Stomach (tissue), 9 donors: Measurements from ENCODE around the gene MADCAM1. TPM values are rescaled to one million over a fixed set of nuclear protein-coding genes. Genes with fewer than 3 reads are reported as not detected.
A peak's percentile ranks its signal among the peaks of the same experiment; 100 is the strongest.

Experiments
- DNase-seq, 2 donors: peaks; one replicate each; pipeline versions ENCODE4 v3.0.0 to v3.0.0-alpha.2; 2013 to 2019
- H3K27ac ChIP-seq, 5 donors: fragments of 200-600 bp in 4 of 5; sonication (generic) in 4 of 5; one replicate each; pipeline ENCODE4 v1.5.1; 2013 to 2019; ENCODE audit warnings: mild to moderate bottlenecking in 1 of 5, moderate library complexity in 1 of 5
- H3K27me3 ChIP-seq, 3 donors: fragments of 200-600 bp; sonication (generic); one replicate each; pipeline ENCODE4 v1.5.1; 2017 to 2019; ENCODE audit warnings: mixed run types in 1 of 3
- H3K36me3 ChIP-seq, 4 donors: fragments of 200-600 bp; sonication (generic); 1 replicate in 3 of 4; 2 replicates in 1 of 4; pipeline ENCODE4 v1.5.1; 2016 to 2019
- H3K4me1 ChIP-seq, 4 donors: fragments of 200-600 bp; sonication (generic); one replicate each; pipeline ENCODE4 v1.5.1; 2016 to 2019
- H3K4me3 ChIP-seq, 4 donors: fragments of 200-600 bp; sonication (generic) in 3 of 4; one replicate each; pipeline ENCODE4 v1.5.1; 2016 to 2019; ENCODE audit warnings: mild to moderate bottlenecking in 1 of 4
- H3K9me3 ChIP-seq, 4 donors: fragments of 200-600 bp; sonication (generic); one replicate each; pipeline ENCODE4 v1.5.1; 2016 to 2019
- EP300 ChIP-seq: sonication (generic); formaldehyde crosslinking; IDR thresholded peaks from one replicate; pipeline ENCODE4 v1.6.1; 2017; ENCODE audit warnings: antibody characterized with exemption
- POLR2A ChIP-seq, 4 donors: fragments of 450-650 bp; IDR thresholded peaks; one replicate each; pipeline ENCODE4 v1.6.1; 2016; ENCODE audit warnings: antibody characterized with exemption in 4 of 4, control low read depth in 2 of 4, mild to moderate bottlenecking in 1 of 4, moderate library complexity in 1 of 4
- POLR2AphosphoS5 ChIP-seq, 3 donors: sonication (generic); formaldehyde crosslinking; IDR thresholded peaks; one replicate each; pipeline ENCODE4 v1.6.1; 2016; ENCODE audit warnings: antibody characterized with exemption in 3 of 3
- WGBS, 5 donors: extraction: QIAGEN DNeasy Blood & Tissue Kit in 3 of 5; methylation state at CpG; one replicate each; pipeline versions ENCODE4 v1.1.5 to v1.1.7; 2013 to 2018; 5-methylcytosine and 5-hydroxymethylcytosine counted together
- intact Hi-C: fragments of 100-400 bp; cut with DNase I; formaldehyde crosslinking; loops from one replicate; pipeline ENCODE4 v1.15.1; 2023; ENCODE audit warnings: low total_unique reads
- polyA plus RNA-seq, 3 donors: library from polyadenylated mRNA; stranded (reverse); fragments of 200-250 nt; gene quantifications; one replicate each; pipeline ENCODE4 v1.2.3, GENCODE V29; 2013
- total RNA-seq, 5 donors: library from RNA; depleted of rRNA; stranded (reverse); fragments of >200 nt; gene quantifications; one replicate each; pipeline versions ENCODE4 v1.1.0 to v1.2.3, GENCODE V29; 2014 to 2016
- TF ChIP-seq, protein P1 (sequence below), 7 experiments: fragments of 450-650 bp in 4 of 7; fragments of 200-600 bp in 3 of 7; sonication (generic) in 3 of 7; IDR thresholded peaks; one replicate each; pipeline ENCODE4 v1.5.1; 2016 to 2019; ENCODE audit warnings: antibody characterized with exemption in 7 of 7, control low read depth in 2 of 7, mild to moderate bottlenecking in 1 of 7
- donor health status: healthy with polysubstance abuse.
- donor health status: Bipolar disorder and iron deficiency.
- donor health status: healthy.

The MADCAM1 gene
- total and polyA plus RNA-seq, 8 donors = 0.45 to 11.9 (median 2.3) TPM; not detected in 1

DNA sequence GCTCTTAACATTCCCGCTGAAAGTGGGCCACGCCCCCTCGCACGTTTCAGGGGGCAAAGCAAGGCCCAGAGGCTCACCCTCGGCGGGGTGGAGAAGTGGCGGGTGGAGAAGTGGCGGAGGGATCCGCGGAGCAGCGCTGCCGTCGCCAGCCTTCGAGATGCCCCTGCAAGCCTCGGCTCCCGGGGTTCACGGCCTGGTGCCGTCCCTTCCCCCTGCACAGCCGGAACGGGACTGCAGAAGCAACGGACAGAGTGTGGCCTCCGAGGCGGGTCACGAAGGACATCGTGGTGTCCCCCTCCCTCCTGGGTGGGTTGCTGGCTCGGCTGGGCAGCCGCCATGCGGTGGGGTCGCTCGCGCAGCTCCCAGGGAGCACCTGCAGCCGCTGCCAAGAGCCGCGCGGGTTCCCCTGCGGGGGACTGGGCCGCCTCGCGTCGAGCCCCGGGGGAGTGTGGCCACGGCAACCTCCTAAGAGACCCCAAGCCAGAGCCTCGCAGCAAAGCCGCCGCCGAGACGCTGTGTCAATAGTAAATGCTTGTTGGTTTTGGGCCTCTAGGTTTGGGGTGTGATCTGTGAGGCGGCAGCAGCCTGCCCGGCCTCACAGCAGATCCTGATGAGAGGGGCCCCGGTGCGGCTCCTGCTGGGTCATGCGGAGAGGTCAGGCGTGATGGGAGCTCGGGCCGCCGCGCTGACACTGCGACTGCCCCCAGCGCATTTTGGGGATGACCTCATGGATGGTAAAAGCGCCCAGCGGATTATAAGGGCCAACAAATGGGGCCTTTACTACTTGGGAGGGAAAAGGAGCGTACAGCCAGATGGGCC lies 16.5 kb downstream of the MADCAM1 start:
- H3K27me3 ChIP-seq = no peaks in the 10 kb centered on the region
- WGBS, 5 donors = 31 to 61% (median 39%) methylated on average over 16 to 62 of the region's 62 CpGs
- intact Hi-C loops = no loop called here
- H3K36me3 ChIP-seq = peaks cover 0 to 11% (median 6%) of the 10 kb centered on the region in 4 donors
- no peak overlapping the region for H3K4me3 ChIP-seq
- H3K4me1 ChIP-seq = peaks cover 11 to 41% (median 32%) of the 10 kb centered on the region in 4 donors
- TF ChIP-seq, protein P1, sequence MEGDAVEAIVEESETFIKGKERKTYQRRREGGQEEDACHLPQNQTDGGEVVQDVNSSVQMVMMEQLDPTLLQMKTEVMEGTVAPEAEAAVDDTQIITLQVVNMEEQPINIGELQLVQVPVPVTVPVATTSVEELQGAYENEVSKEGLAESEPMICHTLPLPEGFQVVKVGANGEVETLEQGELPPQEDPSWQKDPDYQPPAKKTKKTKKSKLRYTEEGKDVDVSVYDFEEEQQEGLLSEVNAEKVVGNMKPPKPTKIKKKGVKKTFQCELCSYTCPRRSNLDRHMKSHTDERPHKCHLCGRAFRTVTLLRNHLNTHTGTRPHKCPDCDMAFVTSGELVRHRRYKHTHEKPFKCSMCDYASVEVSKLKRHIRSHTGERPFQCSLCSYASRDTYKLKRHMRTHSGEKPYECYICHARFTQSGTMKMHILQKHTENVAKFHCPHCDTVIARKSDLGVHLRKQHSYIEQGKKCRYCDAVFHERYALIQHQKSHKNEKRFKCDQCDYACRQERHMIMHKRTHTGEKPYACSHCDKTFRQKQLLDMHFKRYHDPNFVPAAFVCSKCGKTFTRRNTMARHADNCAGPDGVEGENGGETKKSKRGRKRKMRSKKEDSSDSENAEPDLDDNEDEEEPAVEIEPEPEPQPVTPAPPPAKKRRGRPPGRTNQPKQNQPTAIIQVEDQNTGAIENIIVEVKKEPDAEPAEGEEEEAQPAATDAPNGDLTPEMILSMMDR (IDR thresholded peaks at IDR 0.05) = no peak
- no peak for TF ChIP-seq POLR2AphosphoS5 (IDR thresholded peaks at IDR 0.05)
- TF ChIP-seq POLR2A (IDR thresholded peaks at IDR 0.05) = no peak
- TF ChIP-seq EP300 = no peak
- no peaks in the 10 kb centered on the region for H3K9me3 ChIP-seq
- peak in 1 of 2 donors; percentile 64 for DNase-seq
- peak overlapping the region in 1 of 5 donors; percentile 23 for H3K27ac ChIP-seq

DNA sequence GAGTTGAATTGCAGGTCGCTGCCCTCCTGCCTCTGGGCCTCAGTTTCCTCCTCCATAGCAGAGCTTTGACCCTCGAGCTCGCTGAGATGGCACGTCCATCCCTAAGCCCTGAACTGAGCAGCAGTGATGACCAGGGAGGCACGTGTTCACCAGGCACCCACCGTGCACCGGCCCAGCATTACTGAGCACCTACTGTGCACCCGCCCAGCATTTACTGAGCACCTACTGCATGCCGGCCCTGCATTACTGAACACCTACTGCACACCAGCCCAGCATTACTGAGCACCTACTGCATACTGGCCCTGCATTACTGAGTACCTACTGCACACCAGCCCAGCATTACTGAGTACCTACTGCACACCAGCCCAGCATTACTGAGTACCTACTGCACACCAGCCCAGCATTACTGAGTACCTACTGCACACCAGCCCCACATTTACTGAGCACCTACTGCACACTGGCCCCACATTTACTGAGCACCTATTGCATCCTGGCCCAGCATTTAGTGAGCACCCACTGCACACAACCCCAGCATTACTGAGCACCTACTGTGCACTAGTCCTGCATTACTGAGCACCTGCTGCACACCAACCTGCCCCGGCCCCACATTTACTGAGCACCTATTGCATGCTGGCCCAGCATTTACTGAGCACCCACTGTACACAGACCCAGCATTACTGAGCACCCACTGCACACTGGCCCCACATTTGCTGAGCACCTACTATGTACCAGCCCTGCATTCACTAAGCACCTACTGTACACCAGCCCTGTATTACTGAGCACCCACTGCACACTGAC lies 17.3 kb downstream of the MADCAM1 start:
- Histone ChIP-seq H3K4me3 (no peak overlapping the region), H3K4me1 (peaks cover 3 to 33% (median 25%) of the 10 kb centered on the region in 4 donors), H3K9me3 (no peaks in the 10 kb centered on the region), H3K27ac (no peak overlapping the region), H3K36me3 (peaks cover 0 to 11% (median 6%) of the 10 kb centered on the region in 4 donors), H3K27me3 (no peaks in the 10 kb centered on the region)
- TF ChIP-seq, protein P1 (IDR thresholded peaks at IDR 0.05) = no peak
- intact Hi-C loops = no loop called here
- no peak for DNase-seq
- WGBS, 5 donors = 70 to 85% (median 77%) methylated on average over 8 to 10 of the region's 10 CpGs

DNA sequence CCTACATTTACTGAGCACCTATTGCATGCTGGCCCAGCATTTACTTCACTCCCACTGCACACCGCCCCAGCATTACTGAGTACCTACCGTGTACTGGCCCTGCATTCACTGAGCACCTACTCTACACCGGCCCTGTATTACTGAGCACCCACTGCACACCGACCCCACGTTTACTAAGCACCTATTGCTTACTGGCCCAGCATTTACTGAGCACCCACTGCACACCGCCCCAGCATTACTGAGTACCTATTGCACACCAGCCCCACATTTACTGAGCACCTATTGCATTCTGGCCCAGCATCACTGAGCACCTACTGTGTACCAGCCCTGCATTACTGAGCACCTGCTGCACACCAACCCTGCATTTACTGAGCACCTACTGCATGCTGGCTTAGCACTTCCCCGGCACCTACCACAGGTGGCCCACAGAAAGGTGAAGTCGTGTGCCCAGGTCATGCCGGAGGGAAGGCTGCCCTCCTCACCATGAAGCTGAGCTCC lies 17.9 kb downstream of the MADCAM1 start:
- 87 to 98% (median 96%) methylated on average over 8 to 9 of the region's 9 CpGs for WGBS, 5 donors
- Histone ChIP-seq H3K27ac (no peak overlapping the region), H3K9me3 (no peaks in the 10 kb centered on the region), H3K36me3 (peaks cover 0 to 12% (median 4%) of the 10 kb centered on the region in 4 donors), H3K4me3 (no peak overlapping the region), H3K4me1 (peaks cover 0 to 33% (median 24%) of the 10 kb centered on the region in 4 donors), H3K27me3 (no peaks in the 10 kb centered on the region)
- TF ChIP-seq POLR2A (IDR thresholded peaks at IDR 0.05) (no peak), EP300 (no peak), POLR2AphosphoS5 (IDR thresholded peaks at IDR 0.05) (no peak)
- TF ChIP-seq, protein P1 (IDR thresholded peaks at IDR 0.05) = no peak
- intact Hi-C loops = no loop called here
- DNase-seq = no peak
